HG03354 (cell line): ENCODE data around the gene CHRNA3.
"Not testable (repeated sequence)": the region's sequence is repeated elsewhere in the genome, so short reads cannot be mapped to it uniquely, and the experiment has no call there.

Experiments
- ATAC-seq: cut with Tn5 transposase; IDR thresholded peaks from one replicate; pipeline ENCODE4 v1.9.1; 2021; ENCODE audit warnings: mild to moderate bottlenecking; ENCODE audit not compliant: unreplicated experiment, poor library complexity, severe bottlenecking

CHRNA3 gene

GRCh38 chr15:78619022-78619950, 1.5 kb downstream of the CHRNA3 start:
- ATAC-seq, result no peak

GRCh38 chr15:78618490-78618934, 2.3 kb downstream of the CHRNA3 start:
- no peak for ATAC-seq

- no peak for ATAC-seq
These were observed 2.7 kb downstream of the CHRNA3 start for GRCh38 chr15:78618064-78618463.

GRCh38 chr15:78617516-78617915, 3.3 kb downstream of the CHRNA3 start:
- ATAC-seq, result no peak

- no peak for ATAC-seq
These were observed 3.7 kb downstream of the CHRNA3 start for GRCh38 chr15:78617076-78617475.

- ATAC-seq, result no peak
These were observed 4.3 kb downstream of the CHRNA3 start for GRCh38 chr15:78616506-78616905.

- no peak for ATAC-seq
These were observed 5.6 kb downstream of the CHRNA3 start for GRCh38 chr15:78615151-78615589.

GRCh38 chr15:78614021-78614420, 6.8 kb downstream of the CHRNA3 start:
- no peak for ATAC-seq

- not testable (repeated sequence) for ATAC-seq
These were observed 11.2 kb downstream of the CHRNA3 start for GRCh38 chr15:78609551-78609950.

- no peak for ATAC-seq
These were observed 15.1 kb downstream of the CHRNA3 start for GRCh38 chr15:78605680-78606079.

- ATAC-seq, result no peak
These were observed 15.6 kb downstream of the CHRNA3 start for GRCh38 chr15:78605201-78605600.

GRCh38 chr15:78604420-78604819, 16.4 kb downstream of the CHRNA3 start:
- no peak for ATAC-seq

GRCh38 chr15:78603467-78603866, 17.3 kb downstream of the CHRNA3 start:
- no peak for ATAC-seq

GRCh38 chr15:78599189-78599588, 21.6 kb downstream of the CHRNA3 start:
- no peak for ATAC-seq

GRCh38 chr15:78598348-78598747, 22.4 kb downstream of the CHRNA3 start:
- no peak for ATAC-seq

- ATAC-seq, result no peak
These were observed 23.2 kb downstream of the CHRNA3 start for GRCh38 chr15:78597583-78597982.

GRCh38 chr15:78574944-78575343, 45.9 kb downstream of the CHRNA3 start:
- no peak for ATAC-seq

- ATAC-seq, result no peak
These were observed 47.4 kb downstream of the CHRNA3 start for GRCh38 chr15:78573416-78573815.

- no peak for ATAC-seq
These were observed 49.4 kb downstream of the CHRNA3 start for GRCh38 chr15:78571382-78571781.

GRCh38 chr15:78570710-78571109, 50.1 kb downstream of the CHRNA3 start:
- no peak for ATAC-seq

GRCh38 chr15:78567531-78567930, 53.3 kb downstream of the CHRNA3 start:
- no peak for ATAC-seq
